DND-41 (cell line): ENCODE measurements around the gene TMEM119.

Experiments used
- ATAC-seq: fragments of 200-7000 bp; cut with Tn5 transposase; 3 replicates; pipeline ENCODE4 v1.9.1; 2021; ENCODE audit warnings: low read depth; ENCODE audit not compliant: insufficient read depth
- DNase-seq: peaks from one replicate; pipeline ENCODE4 v3.0.0-alpha.2; 2020
- H2AFZ ChIP-seq: 2 replicates; pipeline ENCODE4 v1.6.0; 2012; ENCODE audit warnings: low read depth, low read length
- H3K27ac ChIP-seq: 2 replicates; pipeline ENCODE4 v1.5.1; 2012; ENCODE audit warnings: low read length, inconsistent platforms
- H3K27me3 ChIP-seq: fragments of 200-600 bp; sonication (generic); 2 replicates; pipeline ENCODE4 v1.6.0; 2012; ENCODE audit warnings: low read length, mild to moderate bottlenecking, inconsistent platforms; ENCODE audit not compliant: insufficient read depth, poor library complexity
- H3K36me3 ChIP-seq: 2 replicates; pipeline ENCODE4 v1.5.1; 2012; ENCODE audit warnings: low read length, inconsistent platforms; ENCODE audit not compliant: insufficient read depth
- H3K4me1 ChIP-seq: 2 replicates; pipeline ENCODE4 v1.5.1; 2012; ENCODE audit warnings: mild to moderate bottlenecking, low read length; ENCODE audit not compliant: insufficient read depth
- H3K4me2 ChIP-seq: 2 replicates; pipeline ENCODE4 v1.6.0; 2012; ENCODE audit warnings: mild to moderate bottlenecking, moderate library complexity, low read length, inconsistent platforms; ENCODE audit not compliant: insufficient read depth
- H3K4me3 ChIP-seq, 2 experiments: fragments of 200-600 bp in 1 of 2; shearing (Covaris generic) in 1 of 2; 2 replicates each; pipeline ENCODE4 v1.5.1; 2012 to 2016; ENCODE audit warnings: inconsistent platforms in 2 of 2, low read length in 2 of 2, mild to moderate bottlenecking in 2 of 2, low read depth in 1 of 2, moderate library complexity in 1 of 2
- H3K79me2 ChIP-seq: 2 replicates; pipeline ENCODE4 v1.6.0; 2012; ENCODE audit warnings: low read length, inconsistent platforms; ENCODE audit not compliant: insufficient read depth
- H3K9ac ChIP-seq: 2 replicates; pipeline ENCODE4 v1.6.0; 2012; ENCODE audit warnings: low read depth, mild to moderate bottlenecking, inconsistent platforms, low read length, moderate library complexity
- H3K9me3 ChIP-seq: 2 replicates; pipeline ENCODE4 v1.5.1; 2012; ENCODE audit warnings: low read length, moderate library complexity, mild to moderate bottlenecking, inconsistent platforms; ENCODE audit not compliant: insufficient read depth, severe bottlenecking
- H4K20me1 ChIP-seq: 2 replicates; pipeline ENCODE4 v1.6.0; 2012; ENCODE audit warnings: low read length; ENCODE audit not compliant: insufficient read depth
- CTCF ChIP-seq: IDR thresholded peaks from 2 replicates; pipeline ENCODE4 v1.5.1; 2012; ENCODE audit warnings: borderline replicate concordance, low read length, moderate library complexity, mild to moderate bottlenecking; ENCODE audit not compliant: poor library complexity, severe bottlenecking; ENCODE audit errors: extremely low read depth
- EZH2 ChIP-seq: IDR thresholded peaks from 3 replicates; pipeline ENCODE4 v1.6.1; 2012; ENCODE audit warnings: borderline replicate concordance, low read depth, mild to moderate bottlenecking, moderate library complexity, low read length, inconsistent platforms; ENCODE audit not compliant: severe bottlenecking

The TMEM119 gene

GRCh38 chr12:108583991-108584390 is 13.9 kb downstream of the TMEM119 start:
- TF ChIP-seq CTCF (no peak), EZH2 (no peak)
- no peak overlapping the region for H3K4me3 ChIP-seq
- H3K36me3 ChIP-seq: no peaks in the 10 kb centered on the region
- H3K79me2 ChIP-seq: no peaks in the 10 kb centered on the region
- H3K4me2 ChIP-seq: no peak overlapping the region
- DNase-seq (no peak), ATAC-seq (no peak)
- no peaks in the 10 kb centered on the region for H3K9me3 ChIP-seq
- no peaks in the 10 kb centered on the region for H3K4me1 ChIP-seq
- no peak overlapping the region for H3K27ac ChIP-seq
- H4K20me1 ChIP-seq: no peaks in the 10 kb centered on the region
- no peaks in the 10 kb centered on the region for H3K27me3 ChIP-seq
- H3K9ac ChIP-seq: no peak overlapping the region
- H2AFZ ChIP-seq: no peak overlapping the region

DNA sequence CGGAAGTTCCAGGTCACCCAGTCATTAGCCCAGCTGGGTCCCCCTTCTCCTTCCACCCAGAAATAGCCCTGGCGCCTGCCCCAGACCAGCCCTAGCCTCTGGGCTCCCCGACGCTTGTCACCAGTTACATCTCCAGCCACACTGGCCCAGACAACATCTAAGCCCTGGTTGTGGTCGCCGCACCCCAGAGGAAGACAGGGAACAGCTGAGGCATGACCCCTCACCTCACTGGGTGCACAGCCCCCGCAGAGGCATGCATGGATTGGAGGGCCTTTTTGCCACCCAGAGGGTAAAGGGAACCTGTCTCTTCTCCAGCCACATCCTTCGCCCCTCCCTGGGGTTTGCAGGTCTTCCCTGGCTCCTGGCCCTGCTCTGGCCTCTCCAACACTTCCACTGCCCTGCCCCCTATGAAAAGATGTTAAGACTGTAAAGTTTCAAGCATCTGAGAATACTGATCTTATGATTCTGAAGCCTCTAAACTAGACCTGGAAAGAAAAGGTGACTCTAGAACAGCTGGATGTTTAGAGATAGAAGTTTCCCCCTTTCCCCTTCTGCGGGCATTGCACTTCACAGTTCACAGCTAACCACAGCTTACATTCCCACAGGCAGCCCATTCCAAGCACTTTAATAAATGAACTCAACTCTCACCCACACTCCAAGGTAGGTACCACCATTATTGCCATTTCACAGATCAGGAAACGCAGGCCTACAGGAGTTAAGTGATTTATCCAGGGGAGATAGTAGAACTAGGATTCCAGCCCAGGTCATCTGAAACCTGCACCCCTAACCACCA is 14.7 kb downstream of the TMEM119 start:
- Histone ChIP-seq H4K20me1 (no peaks in the 10 kb centered on the region), H3K4me3 (no peak overlapping the region), H3K4me1 (no peaks in the 10 kb centered on the region), H2AFZ (no peak overlapping the region), H3K9me3 (no peaks in the 10 kb centered on the region), H3K9ac (no peak overlapping the region), H3K27me3 (no peaks in the 10 kb centered on the region), H3K36me3 (no peaks in the 10 kb centered on the region), H3K4me2 (no peak overlapping the region), H3K79me2 (no peaks in the 10 kb centered on the region), H3K27ac (no peak overlapping the region)
- no peak for TF ChIP-seq EZH2
- no peak for TF ChIP-seq CTCF
- ATAC-seq (no peak), DNase-seq (no peak)

DNA sequence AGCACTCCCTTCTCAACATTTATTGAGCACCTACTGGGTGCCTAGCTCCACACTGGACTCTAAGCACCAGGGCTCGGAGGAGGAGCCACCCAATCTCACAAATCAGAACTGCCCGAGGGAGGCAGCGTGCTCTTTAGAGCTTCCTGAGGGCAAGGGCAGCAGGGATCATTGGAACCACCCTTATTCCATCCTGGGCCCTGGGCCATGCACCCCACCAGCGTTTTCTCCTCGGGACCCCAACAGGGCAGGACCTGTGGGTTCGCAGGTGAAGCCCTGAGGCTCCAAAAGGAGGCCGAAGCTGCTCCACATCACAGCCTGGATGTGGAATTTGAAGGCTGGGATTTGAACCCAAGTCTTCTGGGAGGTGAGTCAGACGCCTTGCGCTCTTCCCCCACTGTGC is 15.4 kb downstream of the TMEM119 start:
- H4K20me1 ChIP-seq: no peaks in the 10 kb centered on the region
- no peak overlapping the region for H2AFZ ChIP-seq
- ATAC-seq (no peak), DNase-seq (no peak)
- H3K4me3 ChIP-seq: no peak overlapping the region
- no peak overlapping the region for H3K4me2 ChIP-seq
- H3K9me3 ChIP-seq: no peaks in the 10 kb centered on the region
- H3K27me3 ChIP-seq: no peaks in the 10 kb centered on the region
- no peak overlapping the region for H3K27ac ChIP-seq
- TF ChIP-seq CTCF (no peak), EZH2 (no peak)
- no peak overlapping the region for H3K9ac ChIP-seq
- no peaks in the 10 kb centered on the region for H3K4me1 ChIP-seq
- no peaks in the 10 kb centered on the region for H3K79me2 ChIP-seq
- no peaks in the 10 kb centered on the region for H3K36me3 ChIP-seq
